ENCODE measurements around the gene PDE6B. TPM values are rescaled to one million over a fixed set of nuclear protein-coding genes. Genes with fewer than 3 reads are reported as not detected.

The PDE6B gene
- total and polyA plus RNA-seq, 2 donors (not counting 1 experiment from before 2014, with no cell fraction given) = 2.1 TPM; not detected in 1

GRCh38 chr4:659851-660250 is 34.5 kb downstream of the PDE6B start:
- Histone ChIP-seq H3K27ac (ENCODE audit: insufficient read depth, low read length) (no peak overlapping the region), H4K20me1 (ENCODE audit: control insufficient read depth, extremely low read depth, insufficient read depth, low read length) (no peaks in the 10 kb centered on the region), H3K4me1 (ENCODE audit: control insufficient read depth, extremely low read depth, insufficient read depth, low read length) (no peaks in the 10 kb centered on the region), H3K9me3 (ENCODE audit: control insufficient read depth, insufficient read depth, low read depth, low read length) (no peaks in the 10 kb centered on the region), H3K4me3 (replicated peaks in 1 of 4; ENCODE audit: control extremely low read depth in 1 of 4, insufficient read depth in 1 of 4, low read depth in 3 of 4, low read length in 4 of 4) (no peak overlapping the region), H3K36me3 (ENCODE audit: control insufficient read depth, insufficient read depth, low read length) (no peaks in the 10 kb centered on the region), H3K4me2 (ENCODE audit: extremely low read depth, insufficient read depth, low read length) (no peak overlapping the region), H3K79me2 (ENCODE audit: control insufficient read depth, insufficient read depth, low read length) (no peaks in the 10 kb centered on the region), H3K27me3 (ENCODE audit: control insufficient read depth, insufficient read depth, low read length) (peaks cover 3% of the 10 kb centered on the region), H3K9ac (ENCODE audit: insufficient read depth, low read length) (no peak overlapping the region), H2AFZ (ENCODE audit: low read length) (no peak overlapping the region)
- no peak for DNase-seq (ENCODE audit: low read depth in 2 of 2)
- TF ChIP-seq EZH2 (IDR thresholded peaks at IDR 0.05; ENCODE audit: low read length, missing control alignments) = no peak
- TF ChIP-seq, protein P1, sequence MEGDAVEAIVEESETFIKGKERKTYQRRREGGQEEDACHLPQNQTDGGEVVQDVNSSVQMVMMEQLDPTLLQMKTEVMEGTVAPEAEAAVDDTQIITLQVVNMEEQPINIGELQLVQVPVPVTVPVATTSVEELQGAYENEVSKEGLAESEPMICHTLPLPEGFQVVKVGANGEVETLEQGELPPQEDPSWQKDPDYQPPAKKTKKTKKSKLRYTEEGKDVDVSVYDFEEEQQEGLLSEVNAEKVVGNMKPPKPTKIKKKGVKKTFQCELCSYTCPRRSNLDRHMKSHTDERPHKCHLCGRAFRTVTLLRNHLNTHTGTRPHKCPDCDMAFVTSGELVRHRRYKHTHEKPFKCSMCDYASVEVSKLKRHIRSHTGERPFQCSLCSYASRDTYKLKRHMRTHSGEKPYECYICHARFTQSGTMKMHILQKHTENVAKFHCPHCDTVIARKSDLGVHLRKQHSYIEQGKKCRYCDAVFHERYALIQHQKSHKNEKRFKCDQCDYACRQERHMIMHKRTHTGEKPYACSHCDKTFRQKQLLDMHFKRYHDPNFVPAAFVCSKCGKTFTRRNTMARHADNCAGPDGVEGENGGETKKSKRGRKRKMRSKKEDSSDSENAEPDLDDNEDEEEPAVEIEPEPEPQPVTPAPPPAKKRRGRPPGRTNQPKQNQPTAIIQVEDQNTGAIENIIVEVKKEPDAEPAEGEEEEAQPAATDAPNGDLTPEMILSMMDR (conservative IDR thresholded peaks at IDR 0.05 in 1 of 2, IDR thresholded peaks at IDR 0.05 in 1 of 2; ENCODE audit: low read depth in 1 of 2, low read length in 2 of 2) = no peak

GRCh38 chr4:660401-660800 is 35.0 kb downstream of the PDE6B start:
- Histone ChIP-seq H3K27me3 (ENCODE audit: control insufficient read depth, insufficient read depth, low read length) (peaks cover 3% of the 10 kb centered on the region), H3K27ac (ENCODE audit: insufficient read depth, low read length) (no peak overlapping the region), H3K9ac (ENCODE audit: insufficient read depth, low read length) (no peak overlapping the region), H3K79me2 (ENCODE audit: control insufficient read depth, insufficient read depth, low read length) (no peaks in the 10 kb centered on the region), H2AFZ (ENCODE audit: low read length) (no peak overlapping the region), H3K36me3 (ENCODE audit: control insufficient read depth, insufficient read depth, low read length) (no peaks in the 10 kb centered on the region), H3K4me2 (ENCODE audit: extremely low read depth, insufficient read depth, low read length) (no peak overlapping the region), H3K4me1 (ENCODE audit: control insufficient read depth, extremely low read depth, insufficient read depth, low read length) (no peaks in the 10 kb centered on the region), H4K20me1 (ENCODE audit: control insufficient read depth, extremely low read depth, insufficient read depth, low read length) (no peaks in the 10 kb centered on the region), H3K9me3 (ENCODE audit: control insufficient read depth, insufficient read depth, low read depth, low read length) (no peaks in the 10 kb centered on the region), H3K4me3 (replicated peaks in 1 of 4; ENCODE audit: control extremely low read depth in 1 of 4, insufficient read depth in 1 of 4, low read depth in 3 of 4, low read length in 4 of 4) (no peak overlapping the region)
- DNase-seq (ENCODE audit: low read depth in 2 of 2) = no peak
- TF ChIP-seq, protein P1 (conservative IDR thresholded peaks at IDR 0.05 in 1 of 2, IDR thresholded peaks at IDR 0.05 in 1 of 2; ENCODE audit: low read depth in 1 of 2, low read length in 2 of 2) = no peak
- TF ChIP-seq EZH2 (IDR thresholded peaks at IDR 0.05; ENCODE audit: low read length, missing control alignments) = no peak

GRCh38 chr4:661231-661630 is 35.9 kb downstream of the PDE6B start:
- Histone ChIP-seq H3K4me2 (ENCODE audit: extremely low read depth, insufficient read depth, low read length) (no peak overlapping the region), H4K20me1 (ENCODE audit: control insufficient read depth, extremely low read depth, insufficient read depth, low read length) (no peaks in the 10 kb centered on the region), H2AFZ (ENCODE audit: low read length) (no peak overlapping the region), H3K4me3 (replicated peaks in 1 of 4; ENCODE audit: control extremely low read depth in 1 of 4, insufficient read depth in 1 of 4, low read depth in 3 of 4, low read length in 4 of 4) (no peak overlapping the region), H3K79me2 (ENCODE audit: control insufficient read depth, insufficient read depth, low read length) (no peaks in the 10 kb centered on the region), H3K36me3 (ENCODE audit: control insufficient read depth, insufficient read depth, low read length) (no peaks in the 10 kb centered on the region), H3K27ac (ENCODE audit: insufficient read depth, low read length) (no peak overlapping the region), H3K4me1 (ENCODE audit: control insufficient read depth, extremely low read depth, insufficient read depth, low read length) (no peaks in the 10 kb centered on the region), H3K9me3 (ENCODE audit: control insufficient read depth, insufficient read depth, low read depth, low read length) (no peaks in the 10 kb centered on the region), H3K27me3 (ENCODE audit: control insufficient read depth, insufficient read depth, low read length) (peaks cover 3% of the 10 kb centered on the region), H3K9ac (ENCODE audit: insufficient read depth, low read length) (no peak overlapping the region)
- TF ChIP-seq, protein P1 (conservative IDR thresholded peaks at IDR 0.05 in 1 of 2, IDR thresholded peaks at IDR 0.05 in 1 of 2; ENCODE audit: low read depth in 1 of 2, low read length in 2 of 2) = no peak
- TF ChIP-seq EZH2 (IDR thresholded peaks at IDR 0.05; ENCODE audit: low read length, missing control alignments) = no peak
- DNase-seq (ENCODE audit: low read depth in 2 of 2) = no peak

Data from fibroblast of lung (primary cell).